Fibroblast of the conjunctiva (primary cell): ENCODE data around the gene ZFP69.

Source experiments
- DNase-seq: peaks from one replicate; pipeline ENCODE4 v3.0.0-alpha.2; 2010; ENCODE audit warnings: low read depth

ZFP69 gene

GRCh38 chr1:40508375-40509341 lies 31.6 kb downstream of the ZFP69 start, which contains the start of gene EXO5:
EXO5 (plus strand) TSS chr1:40508767; CDS start chr1:40514545, 5,778 bp downstream.
- peak; percentile 40 for DNase-seq

- no peak for DNase-seq
These were observed 42.4 kb downstream of the ZFP69 start for GRCh38 chr1:40519517-40519916.

DNA sequence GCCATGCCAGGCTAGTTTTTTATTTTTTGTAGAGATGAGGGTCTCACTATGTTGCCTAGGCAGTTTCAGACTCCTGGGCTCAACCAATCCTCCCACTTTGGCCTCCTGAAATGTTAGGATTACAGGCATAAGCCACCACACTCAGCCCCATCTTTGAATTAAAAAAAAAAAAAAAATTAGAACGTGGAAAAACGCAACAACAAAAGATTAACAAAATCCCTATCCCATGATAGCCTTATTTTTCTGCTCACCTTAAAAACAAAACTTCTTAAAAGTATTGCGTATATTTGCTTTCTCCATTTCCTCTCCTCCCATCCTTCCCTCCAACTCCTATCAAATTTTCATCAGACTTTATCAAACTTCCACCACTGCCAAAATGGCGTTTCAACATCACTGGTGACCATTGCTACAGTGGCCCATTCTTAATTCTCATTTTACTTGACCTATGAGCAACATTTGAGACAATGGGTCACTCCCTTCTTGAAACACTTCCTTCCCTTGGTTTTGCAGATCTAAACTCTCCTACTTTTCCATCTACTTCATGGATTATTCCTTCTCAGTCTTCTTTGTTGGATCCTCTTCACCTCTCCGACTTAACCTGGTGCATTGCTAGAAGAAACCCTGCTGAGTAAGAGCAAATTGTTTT lies 53.8 kb downstream of the ZFP69 start:
- DNase-seq = no peak

DNA sequence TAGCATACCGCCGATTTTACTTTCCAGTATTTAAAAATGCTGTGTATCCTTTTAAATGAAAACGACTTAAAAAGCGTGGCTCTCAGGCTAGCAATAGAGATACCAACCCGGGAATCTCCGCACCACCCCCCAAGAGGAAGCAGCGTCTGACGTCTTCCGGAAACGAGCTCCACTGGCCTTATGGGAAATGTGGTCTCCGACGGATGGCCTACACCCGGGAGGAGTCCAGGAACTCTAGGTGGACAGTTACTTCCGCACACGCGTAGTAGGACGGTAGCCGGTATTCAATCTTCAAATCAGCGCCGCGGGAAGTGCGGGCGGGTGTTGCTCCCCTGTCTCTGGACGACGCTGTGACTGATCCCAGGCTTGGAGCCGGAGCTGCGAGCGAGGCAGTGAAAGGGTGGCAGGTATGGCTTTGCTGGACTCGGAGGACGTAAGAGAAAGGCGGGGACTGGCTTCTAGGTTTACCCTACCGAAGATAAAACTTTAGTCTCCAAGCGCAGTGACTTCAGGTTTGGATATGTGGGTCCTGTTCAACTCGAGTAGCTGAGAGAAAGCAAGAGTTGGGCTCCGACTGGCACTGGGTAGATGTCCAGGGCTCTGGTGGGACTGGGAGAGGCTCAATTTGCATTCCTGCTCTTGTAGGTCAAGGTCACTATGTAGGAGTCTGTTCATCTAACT lies 54.4 kb downstream of the ZFP69 start, which contains the start of gene ZNF684:
TSS of gene ZNF684 (plus strand) at position 257 of the 681 bp plus-strand sequence. CDS start 1,530 bp downstream, outside the sequence.
- peak; percentile 85 for DNase-seq

- DNase-seq = no peak
These were observed 54.9 kb downstream of the ZFP69 start for GRCh38 chr1:40532062-40532389.

- peak; percentile 21 for DNase-seq
These were observed 55.8 kb downstream of the ZFP69 start for GRCh38 chr1:40532844-40533424.

- no peak for DNase-seq
These were observed 57.5 kb downstream of the ZFP69 start for GRCh38 chr1:40534589-40534988.

DNA sequence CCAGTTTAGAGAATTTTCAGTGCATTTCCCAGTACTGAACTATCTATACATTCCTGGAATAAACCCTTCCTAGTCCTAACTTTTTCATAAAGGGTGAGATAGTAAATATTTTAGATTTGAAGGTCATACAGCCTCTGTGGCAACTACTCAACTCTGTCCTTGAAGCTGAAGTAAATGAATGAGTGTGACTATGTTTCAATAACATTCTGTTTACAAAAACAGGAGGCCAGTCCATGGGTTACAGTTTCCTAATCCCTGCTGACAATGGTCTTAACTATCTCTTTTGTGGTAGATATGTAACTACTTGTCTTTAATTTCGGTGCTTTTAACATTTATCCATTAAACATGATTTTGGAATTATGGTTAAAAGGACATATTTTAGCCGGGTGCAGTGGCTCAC lies 58.6 kb downstream of the ZFP69 start:
- no peak for DNase-seq

- no peak for DNase-seq
These were observed 62.2 kb downstream of the ZFP69 start for GRCh38 chr1:40539338-40539737.
